GM12801 (cell line): Measurements from ENCODE around the gene CAMLG.

Experiments used
- TF ChIP-seq, protein P1 (sequence below): IDR thresholded peaks from one replicate; pipeline ENCODE4 v1.5.1; 2011; ENCODE audit warnings: control low read depth; ENCODE audit not compliant: insufficient read length; ENCODE audit errors: extremely low read depth

CAMLG gene

DNA sequence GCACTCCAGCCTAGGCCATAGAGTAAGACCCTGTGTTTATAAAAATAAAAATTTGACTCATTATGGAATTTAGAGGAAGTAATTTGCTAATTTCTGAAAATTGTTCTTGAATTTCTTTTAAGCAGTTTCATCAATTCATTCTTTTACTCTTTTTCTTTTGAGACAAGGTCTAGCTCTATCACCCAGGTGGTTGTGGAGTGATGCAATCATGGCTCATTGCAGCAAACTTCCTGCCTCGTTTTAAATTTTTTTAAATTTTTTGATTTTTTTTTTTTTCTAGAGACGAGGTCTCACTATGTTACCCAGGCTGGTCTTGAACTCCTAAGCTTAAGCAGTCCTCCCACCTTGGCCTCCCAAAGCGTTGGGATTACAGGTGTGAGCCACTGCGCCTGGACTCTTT is 3.1 kb upstream of the CAMLG start:
- TF ChIP-seq, protein P1, sequence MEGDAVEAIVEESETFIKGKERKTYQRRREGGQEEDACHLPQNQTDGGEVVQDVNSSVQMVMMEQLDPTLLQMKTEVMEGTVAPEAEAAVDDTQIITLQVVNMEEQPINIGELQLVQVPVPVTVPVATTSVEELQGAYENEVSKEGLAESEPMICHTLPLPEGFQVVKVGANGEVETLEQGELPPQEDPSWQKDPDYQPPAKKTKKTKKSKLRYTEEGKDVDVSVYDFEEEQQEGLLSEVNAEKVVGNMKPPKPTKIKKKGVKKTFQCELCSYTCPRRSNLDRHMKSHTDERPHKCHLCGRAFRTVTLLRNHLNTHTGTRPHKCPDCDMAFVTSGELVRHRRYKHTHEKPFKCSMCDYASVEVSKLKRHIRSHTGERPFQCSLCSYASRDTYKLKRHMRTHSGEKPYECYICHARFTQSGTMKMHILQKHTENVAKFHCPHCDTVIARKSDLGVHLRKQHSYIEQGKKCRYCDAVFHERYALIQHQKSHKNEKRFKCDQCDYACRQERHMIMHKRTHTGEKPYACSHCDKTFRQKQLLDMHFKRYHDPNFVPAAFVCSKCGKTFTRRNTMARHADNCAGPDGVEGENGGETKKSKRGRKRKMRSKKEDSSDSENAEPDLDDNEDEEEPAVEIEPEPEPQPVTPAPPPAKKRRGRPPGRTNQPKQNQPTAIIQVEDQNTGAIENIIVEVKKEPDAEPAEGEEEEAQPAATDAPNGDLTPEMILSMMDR, result no peak

DNA sequence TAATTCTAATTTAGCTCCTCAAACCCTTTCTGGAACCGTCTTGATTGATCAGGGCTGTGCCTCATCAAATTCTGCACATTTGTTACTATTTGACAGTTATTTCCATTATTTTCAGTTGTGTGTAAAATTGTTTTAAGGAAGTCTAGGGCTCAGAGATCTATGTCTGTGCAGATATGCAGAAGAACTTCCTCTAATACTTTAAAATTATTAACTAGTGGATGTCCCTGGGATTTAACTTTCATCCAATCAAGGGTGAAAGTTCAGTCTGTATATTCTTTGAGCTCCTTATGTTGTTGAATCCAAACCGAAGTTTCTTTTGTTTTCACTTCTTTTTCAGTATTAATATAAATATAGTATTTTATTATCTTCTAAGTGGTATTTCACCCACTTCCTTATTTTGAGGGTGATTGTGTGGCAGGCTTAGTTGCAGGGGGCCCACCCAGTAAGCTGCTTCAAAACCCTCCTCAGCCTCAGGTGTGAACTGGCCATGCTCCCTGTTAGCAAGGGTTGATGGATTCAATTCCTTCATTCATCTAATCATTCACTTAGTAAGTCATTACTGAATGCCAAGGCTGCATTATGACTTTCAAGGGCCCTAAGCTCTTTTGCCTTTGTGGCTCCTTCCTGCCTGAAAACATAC is 2.1 kb upstream of the CAMLG start:
- TF ChIP-seq, protein P1, result no peak

DNA sequence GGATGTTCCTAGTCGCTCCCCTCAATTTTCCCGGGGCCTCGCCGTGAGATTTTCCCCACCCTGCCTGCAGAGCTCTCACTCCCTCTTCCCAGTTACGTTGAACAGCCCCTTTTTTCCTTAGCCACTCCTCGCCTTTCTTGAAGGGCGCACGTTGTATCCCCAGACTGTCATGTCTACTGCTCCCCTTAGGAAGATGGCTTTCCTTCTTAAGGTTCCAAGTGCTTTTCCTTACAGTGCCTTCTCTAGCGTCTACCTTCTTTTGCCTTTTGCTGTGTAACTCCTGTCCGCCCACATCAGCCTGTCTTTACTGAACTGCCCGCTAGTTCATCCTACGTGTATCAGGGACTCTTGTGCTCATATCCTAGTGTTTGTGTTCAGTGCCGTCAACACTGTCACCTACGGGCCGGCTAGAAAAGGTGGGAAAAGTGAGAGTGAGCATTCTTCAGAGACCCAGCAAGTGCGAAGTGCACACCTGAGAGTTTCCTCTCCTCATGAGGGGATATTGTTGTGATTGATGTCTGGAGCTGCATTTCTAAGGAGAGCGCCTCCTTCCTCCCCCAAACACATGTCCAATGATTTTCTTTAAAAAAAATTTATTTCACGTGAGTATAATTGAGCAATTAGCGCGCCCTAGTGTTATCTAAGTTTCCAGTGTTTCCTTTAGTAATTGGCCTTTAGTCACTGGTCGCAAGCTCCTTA is 764 bp downstream of the CAMLG start:
- TF ChIP-seq, protein P1, result no peak

DNA sequence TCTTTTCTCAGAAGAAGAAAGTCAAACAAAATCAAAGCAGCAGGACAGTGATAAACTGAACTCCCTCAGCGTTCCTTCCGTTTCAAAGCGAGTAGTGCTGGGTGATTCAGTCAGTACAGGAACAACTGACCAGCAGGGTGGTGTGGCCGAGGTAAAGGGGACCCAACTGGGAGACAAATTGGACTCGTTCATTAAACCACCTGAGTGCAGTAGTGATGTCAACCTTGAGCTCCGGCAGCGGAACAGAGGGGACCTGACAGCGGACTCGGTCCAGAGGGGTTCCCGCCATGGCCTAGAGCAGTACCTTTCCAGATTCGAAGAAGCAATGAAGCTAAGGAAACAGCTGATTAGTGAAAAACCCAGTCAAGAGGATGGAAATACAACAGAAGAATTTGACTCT is 2.7 kb downstream of the CAMLG start:
- TF ChIP-seq, protein P1, result no peak

DNA sequence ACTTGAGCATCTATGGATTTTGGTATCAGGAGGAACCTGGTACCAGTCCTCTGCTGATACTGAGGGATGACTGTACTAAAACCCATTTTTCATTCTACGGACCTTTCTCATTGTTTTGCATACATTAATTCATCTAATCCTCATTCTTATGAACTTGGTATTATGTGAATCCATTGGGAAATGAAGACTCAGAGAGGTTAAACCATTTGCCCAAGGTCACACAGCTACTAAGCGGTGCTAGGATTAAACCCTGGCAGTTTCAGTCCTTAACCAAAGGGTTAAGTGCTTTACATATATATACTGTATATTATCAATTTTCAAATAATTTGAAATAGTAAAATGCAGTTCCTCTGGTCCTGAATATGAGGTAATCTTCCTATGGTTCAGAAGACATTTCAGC is 3.8 kb downstream of the CAMLG start:
- TF ChIP-seq, protein P1, result no peak

DNA sequence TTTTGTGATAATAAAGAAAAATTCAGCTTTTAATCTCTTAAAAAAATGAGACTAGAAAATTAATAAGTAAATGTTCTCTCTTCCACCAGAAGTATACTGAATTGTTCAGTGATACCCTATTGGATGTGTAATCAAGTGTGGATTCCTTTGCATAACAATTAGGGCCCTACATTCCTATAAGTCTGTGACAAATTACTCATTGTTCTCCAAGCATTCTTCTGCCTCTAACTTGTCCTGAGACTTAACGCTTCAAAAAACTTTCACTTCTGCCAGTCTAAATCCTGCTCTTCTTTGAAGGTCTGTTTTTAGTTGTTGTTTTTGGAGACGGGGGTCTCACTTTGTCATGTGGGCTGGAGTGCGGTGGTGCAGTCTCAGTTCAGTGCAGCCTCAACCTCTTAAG is 11.1 kb downstream of the CAMLG start:
- TF ChIP-seq, protein P1, result no peak

DNA sequence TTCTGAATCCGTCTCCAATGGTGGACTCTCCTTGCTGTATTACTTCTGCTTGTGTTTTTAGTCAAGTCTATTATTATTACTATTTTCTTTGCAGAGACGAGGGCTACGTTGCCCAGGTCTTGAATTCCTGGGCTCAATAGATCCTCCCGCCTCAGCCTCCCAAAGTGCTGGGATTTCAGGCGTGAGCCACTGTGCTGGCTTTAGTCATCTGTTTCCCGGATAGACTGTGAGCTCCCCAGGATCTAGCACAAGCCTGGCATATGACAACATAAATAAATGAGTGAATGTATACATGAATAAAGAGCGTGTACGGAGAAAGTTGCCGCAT is 19.8 kb downstream of the CAMLG start:
- TF ChIP-seq, protein P1, result no peak
